Astrocyte (in vitro differentiated cells and primary cell): ENCODE results near the gene ERMP1. TPM values are rescaled to one million over a fixed set of nuclear protein-coding genes. Genes with fewer than 3 reads are reported as not detected.

ENCODE experiments used
- DNase-seq: peaks from one replicate; pipeline ENCODE4 v3.0.0-alpha.2; 2010; ENCODE audit warnings: low read depth
- FAIRE-seq: peaks from 2 replicates; lab custom pipeline; 2011; peaks lifted over from hg19 to GRCh38; lab: Jason Lieb, UNC
- H2AFZ ChIP-seq: 2 replicates; pipeline ENCODE4 v1.6.0; 2012; ENCODE audit warnings: low read depth, low read length, inconsistent platforms
- H3K27ac ChIP-seq: 2 replicates; pipeline ENCODE4 v1.5.1; 2011; ENCODE audit warnings: low read depth, low read length, inconsistent platforms
- H3K27me3 ChIP-seq: 2 replicates; pipeline ENCODE4 v1.6.0; 2011; ENCODE audit warnings: low read length, inconsistent platforms; ENCODE audit not compliant: insufficient read depth
- H3K36me3 ChIP-seq: 2 replicates; pipeline ENCODE4 v1.5.1; 2011; ENCODE audit warnings: low read length, inconsistent platforms; ENCODE audit not compliant: insufficient read depth
- H3K4me1 ChIP-seq: 2 replicates; pipeline ENCODE4 v1.5.1; 2011; ENCODE audit warnings: low read length, inconsistent platforms; ENCODE audit not compliant: insufficient read depth
- H3K4me2 ChIP-seq: 2 replicates; pipeline ENCODE4 v1.6.0; 2012; ENCODE audit warnings: low read length, inconsistent platforms
- H3K4me3 ChIP-seq: 2 replicates; pipeline ENCODE4 v1.5.1; 2011; ENCODE audit warnings: low read depth, mild to moderate bottlenecking, low read length, inconsistent platforms; ENCODE audit not compliant: insufficient read depth
- H3K79me2 ChIP-seq: 2 replicates; pipeline ENCODE4 v1.6.0; 2012; ENCODE audit warnings: mild to moderate bottlenecking, low read length, inconsistent platforms; ENCODE audit not compliant: insufficient read depth
- H3K9ac ChIP-seq: 2 replicates; pipeline ENCODE4 v1.6.0; 2012; ENCODE audit warnings: mild to moderate bottlenecking, low read length, inconsistent platforms
- H3K9me3 ChIP-seq: 2 replicates; pipeline ENCODE4 v1.5.1; 2012; ENCODE audit warnings: low read depth, mild to moderate bottlenecking, low read length, inconsistent platforms; ENCODE audit not compliant: insufficient read depth
- H4K20me1 ChIP-seq: 2 replicates; pipeline ENCODE4 v1.6.0; 2012; ENCODE audit warnings: low read length, inconsistent platforms; ENCODE audit not compliant: insufficient read depth
- H3K27ac Mint-ChIP-seq: one replicate; pipeline ENCODE4 v1.8.0; 2021; ENCODE audit warnings: mild to moderate bottlenecking, mixed read lengths; ENCODE audit not compliant: unreplicated experiment
- H3K27me3 Mint-ChIP-seq: one replicate; pipeline ENCODE4 v1.8.0; 2021; ENCODE audit warnings: low read depth, mixed read lengths; ENCODE audit not compliant: unreplicated experiment
- H3K36me3 Mint-ChIP-seq: one replicate; pipeline ENCODE4 v1.8.0; 2021; ENCODE audit warnings: low read depth, mixed read lengths; ENCODE audit not compliant: unreplicated experiment
- H3K4me1 Mint-ChIP-seq: one replicate; pipeline ENCODE4 v1.8.0; 2021; ENCODE audit warnings: low read depth, mixed read lengths; ENCODE audit not compliant: unreplicated experiment
- H3K4me3 Mint-ChIP-seq: one replicate; pipeline ENCODE4 v1.8.0; 2021; ENCODE audit warnings: mild to moderate bottlenecking, moderate library complexity, mixed read lengths; ENCODE audit not compliant: unreplicated experiment
- H3K9me3 Mint-ChIP-seq: one replicate; pipeline ENCODE4 v1.8.0; 2021; ENCODE audit warnings: mild to moderate bottlenecking, mixed read lengths; ENCODE audit not compliant: unreplicated experiment
- EZH2 ChIP-seq: IDR thresholded peaks from 2 replicates; pipeline ENCODE4 v1.6.1; 2012; ENCODE audit warnings: mild to moderate bottlenecking, low read length, inconsistent platforms; ENCODE audit not compliant: insufficient read depth
- total RNA-seq: library from RNA; stranded (reverse); gene quantifications from 2 replicates; pipeline ENCODE4 v1.2.1, GENCODE V29; 2021
- TF ChIP-seq, protein P1 (sequence below): IDR thresholded peaks from 2 replicates; pipeline ENCODE4 v1.5.1; 2011; ENCODE audit warnings: low read depth, mild to moderate bottlenecking, inconsistent platforms, low read length, moderate library complexity; ENCODE audit not compliant: insufficient read depth

ERMP1 gene
- total RNA-seq, 1 donor from 2014 or later, result 8.8 TPM

DNA sequence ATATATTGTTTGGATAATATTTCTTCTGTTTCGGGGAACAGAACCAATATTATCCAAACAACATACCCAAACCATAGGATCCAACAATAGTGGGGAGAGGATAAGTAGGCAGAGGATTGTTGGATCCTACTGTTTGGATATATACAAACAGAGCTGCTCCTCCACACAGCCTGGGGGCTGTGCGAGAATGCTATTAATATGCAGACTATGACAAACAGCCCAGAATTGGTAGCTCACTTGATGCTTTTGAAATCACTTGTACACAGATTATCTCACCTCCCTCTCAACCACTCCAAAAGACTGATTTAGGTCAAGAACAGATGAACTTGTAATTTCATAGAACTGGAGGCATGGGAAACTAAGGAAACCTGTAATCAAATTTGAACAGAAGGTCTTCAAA, 33.4 kb upstream of the ERMP1 start:
- Histone ChIP-seq H3K4me2 (no peak overlapping the region), H2AFZ (no peak overlapping the region), H3K27me3 (peaks cover 2% of the 10 kb centered on the region), H3K27ac (no peak overlapping the region), H3K9ac (no peak overlapping the region), H3K36me3 (no peaks in the 10 kb centered on the region), H3K79me2 (no peaks in the 10 kb centered on the region), H4K20me1 (no peaks in the 10 kb centered on the region), H3K4me1 (no peaks in the 10 kb centered on the region), H3K4me3 (no peak overlapping the region), H3K9me3 (no peaks in the 10 kb centered on the region)
- H3K4me1 Mint-ChIP-seq, result no peaks in the 10 kb centered on the region
- TF ChIP-seq, protein P1, sequence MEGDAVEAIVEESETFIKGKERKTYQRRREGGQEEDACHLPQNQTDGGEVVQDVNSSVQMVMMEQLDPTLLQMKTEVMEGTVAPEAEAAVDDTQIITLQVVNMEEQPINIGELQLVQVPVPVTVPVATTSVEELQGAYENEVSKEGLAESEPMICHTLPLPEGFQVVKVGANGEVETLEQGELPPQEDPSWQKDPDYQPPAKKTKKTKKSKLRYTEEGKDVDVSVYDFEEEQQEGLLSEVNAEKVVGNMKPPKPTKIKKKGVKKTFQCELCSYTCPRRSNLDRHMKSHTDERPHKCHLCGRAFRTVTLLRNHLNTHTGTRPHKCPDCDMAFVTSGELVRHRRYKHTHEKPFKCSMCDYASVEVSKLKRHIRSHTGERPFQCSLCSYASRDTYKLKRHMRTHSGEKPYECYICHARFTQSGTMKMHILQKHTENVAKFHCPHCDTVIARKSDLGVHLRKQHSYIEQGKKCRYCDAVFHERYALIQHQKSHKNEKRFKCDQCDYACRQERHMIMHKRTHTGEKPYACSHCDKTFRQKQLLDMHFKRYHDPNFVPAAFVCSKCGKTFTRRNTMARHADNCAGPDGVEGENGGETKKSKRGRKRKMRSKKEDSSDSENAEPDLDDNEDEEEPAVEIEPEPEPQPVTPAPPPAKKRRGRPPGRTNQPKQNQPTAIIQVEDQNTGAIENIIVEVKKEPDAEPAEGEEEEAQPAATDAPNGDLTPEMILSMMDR, result no peak
- TF ChIP-seq EZH2, result no peak
- peaks cover 3% of the 10 kb centered on the region for H3K27me3 Mint-ChIP-seq
- no peak overlapping the region for H3K4me3 Mint-ChIP-seq
- DNase-seq (no peak), FAIRE-seq (no peak)
- H3K27ac Mint-ChIP-seq, result no peak overlapping the region
- no peaks in the 10 kb centered on the region for H3K9me3 Mint-ChIP-seq
- H3K36me3 Mint-ChIP-seq, result peaks cover 1% of the 10 kb centered on the region

DNA sequence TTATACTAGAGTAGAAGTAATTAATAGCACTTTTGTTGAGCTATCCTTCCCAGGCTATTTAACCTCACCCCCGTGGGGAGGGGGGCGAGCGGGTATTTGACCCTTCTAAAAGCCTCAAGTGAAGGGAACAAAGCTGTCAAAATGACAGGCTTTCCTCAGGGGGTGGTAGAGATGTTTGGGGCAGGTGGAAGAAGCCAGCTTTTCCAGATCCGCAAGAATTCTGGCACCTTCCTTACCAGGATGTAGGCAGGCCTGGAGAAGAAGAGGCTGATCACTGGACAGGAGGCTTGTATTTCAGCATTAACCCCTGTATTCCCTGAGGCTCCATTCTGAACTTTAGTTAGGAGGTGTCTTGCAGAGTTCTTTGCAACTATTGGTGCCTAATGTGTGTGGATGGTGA, 31.5 kb upstream of the ERMP1 start:
- FAIRE-seq (no peak), DNase-seq (no peak)
- Histone ChIP-seq H3K4me2 (no peak overlapping the region), H3K4me3 (no peak overlapping the region), H3K27ac (no peak overlapping the region), H4K20me1 (no peaks in the 10 kb centered on the region), H3K36me3 (no peaks in the 10 kb centered on the region), H2AFZ (no peak overlapping the region), H3K27me3 (peaks cover 4% of the 10 kb centered on the region), H3K9me3 (no peaks in the 10 kb centered on the region), H3K79me2 (no peaks in the 10 kb centered on the region), H3K4me1 (no peaks in the 10 kb centered on the region), H3K9ac (no peak overlapping the region)
- no peaks in the 10 kb centered on the region for H3K27me3 Mint-ChIP-seq
- peaks cover 1% of the 10 kb centered on the region for H3K36me3 Mint-ChIP-seq
- H3K9me3 Mint-ChIP-seq, result no peaks in the 10 kb centered on the region
- no peak for TF ChIP-seq EZH2
- TF ChIP-seq, protein P1, result no peak
- H3K4me1 Mint-ChIP-seq, result no peaks in the 10 kb centered on the region
- no peak overlapping the region for H3K4me3 Mint-ChIP-seq
- no peak overlapping the region for H3K27ac Mint-ChIP-seq

DNA sequence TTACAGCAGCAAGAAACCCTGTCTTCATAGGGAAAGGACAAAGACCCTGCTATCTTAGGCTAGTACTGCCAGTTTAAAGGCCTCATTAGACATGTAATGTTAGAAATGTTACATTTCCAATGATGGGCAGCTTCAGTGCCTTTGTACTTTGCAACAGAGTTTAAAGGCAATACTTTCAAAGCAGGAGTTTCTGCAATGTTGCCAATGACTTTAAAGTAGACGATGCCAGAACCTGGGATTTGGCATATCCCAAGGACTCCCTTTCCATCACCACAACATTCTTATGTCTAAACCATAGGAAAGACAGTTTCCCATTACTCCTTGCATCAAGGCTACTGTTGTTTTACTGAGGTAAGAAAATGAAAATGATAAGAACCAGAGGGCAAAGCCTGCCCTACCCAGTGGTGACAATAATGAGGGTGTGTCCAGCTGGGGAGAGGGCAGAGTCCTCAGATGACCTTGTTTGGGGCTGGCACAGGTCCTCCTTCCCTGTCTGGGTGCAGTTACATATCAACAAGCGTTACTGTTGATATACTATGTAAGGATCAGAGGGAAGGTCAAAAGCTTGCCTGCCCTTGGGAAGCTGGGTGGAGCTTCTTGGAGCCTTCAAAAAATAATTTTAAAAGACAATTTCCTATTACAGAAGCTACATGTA, 30.3 kb upstream of the ERMP1 start:
- H3K4me1 ChIP-seq, result no peaks in the 10 kb centered on the region
- H3K4me2 ChIP-seq, result no peak overlapping the region
- TF ChIP-seq, protein P1, result no peak
- TF ChIP-seq EZH2, result no peak
- Mint-ChIP-seq H3K36me3 (peaks cover 1% of the 10 kb centered on the region), H3K27ac (no peak overlapping the region), H3K9me3 (no peaks in the 10 kb centered on the region), H3K27me3 (no peaks in the 10 kb centered on the region), H3K4me3 (no peak overlapping the region), H3K4me1 (no peaks in the 10 kb centered on the region)
- H3K36me3 ChIP-seq, result no peaks in the 10 kb centered on the region
- no peak overlapping the region for H2AFZ ChIP-seq
- H3K4me3 ChIP-seq, result no peak overlapping the region
- no peak overlapping the region for H3K27ac ChIP-seq
- DNase-seq (no peak), FAIRE-seq (no peak)
- no peaks in the 10 kb centered on the region for H3K9me3 ChIP-seq
- H3K27me3 ChIP-seq, result peaks cover 16% of the 10 kb centered on the region
- no peaks in the 10 kb centered on the region for H4K20me1 ChIP-seq
- H3K79me2 ChIP-seq, result no peaks in the 10 kb centered on the region
- no peak overlapping the region for H3K9ac ChIP-seq
